ENCODE results near the gene KIF26A. TPM values are rescaled to one million over a fixed set of nuclear protein-coding genes. Genes with fewer than 3 reads are reported as not detected.

The KIF26A gene
- 18.4 to 20.0 TPM (median 19.4 TPM) in 3 replicates for total RNA-seq

DNA sequence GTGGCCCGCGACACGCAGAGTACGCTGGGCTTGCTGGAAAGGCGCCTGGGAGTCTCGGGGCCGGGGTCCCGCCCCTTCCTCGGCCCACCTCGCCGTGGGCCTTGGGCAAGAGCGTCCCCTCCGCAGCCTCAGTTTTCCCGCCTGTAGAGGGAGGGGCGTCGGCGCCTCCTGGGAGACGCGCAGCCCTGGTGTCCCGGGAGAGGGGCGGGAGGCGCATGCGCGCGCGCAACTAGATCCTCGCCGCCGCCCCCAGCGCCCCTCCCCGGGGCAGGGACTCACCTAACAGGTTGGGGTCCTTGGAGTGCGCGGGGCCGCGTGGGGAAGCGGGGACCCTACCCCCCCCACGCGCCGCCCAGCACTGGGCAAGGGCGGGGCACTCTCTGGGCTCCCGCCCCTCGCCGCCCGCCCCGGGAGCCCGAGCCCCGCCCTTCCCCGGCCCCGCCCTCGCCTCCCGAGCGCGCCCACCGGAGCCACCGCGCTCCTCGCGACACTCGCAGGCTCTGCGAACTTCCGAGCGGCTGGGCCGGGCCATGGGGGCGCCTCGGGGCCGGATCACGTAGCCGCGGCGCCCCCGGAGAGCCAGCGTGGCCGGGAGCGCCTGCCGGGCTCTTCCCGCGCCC is at the start of gene KIF26A:
KIF26A (plus strand) TSS at position 490 of the 620 bp plus-strand sequence. CDS start 136 bp downstream, outside the sequence.
- Mint-ChIP-seq H3K4me3 (peak within 1 kb of the TSS; percentile 65), H3K4me1 (peaks cover 26% of the 10 kb centered on the region), H3K9me3 (no peaks in the 10 kb centered on the region), H3K27me3 (ENCODE audit: low read depth) (peaks cover 45% of the 10 kb centered on the region), H3K36me3 (no peaks in the 10 kb centered on the region), H3K27ac (no peak within 1 kb of the TSS)
- DNase-seq (ENCODE audit: low spot score in 2 of 2, unreplicated experiment in 2 of 2) = peak; percentile 60 to 77
- TF ChIP-seq, protein P1, sequence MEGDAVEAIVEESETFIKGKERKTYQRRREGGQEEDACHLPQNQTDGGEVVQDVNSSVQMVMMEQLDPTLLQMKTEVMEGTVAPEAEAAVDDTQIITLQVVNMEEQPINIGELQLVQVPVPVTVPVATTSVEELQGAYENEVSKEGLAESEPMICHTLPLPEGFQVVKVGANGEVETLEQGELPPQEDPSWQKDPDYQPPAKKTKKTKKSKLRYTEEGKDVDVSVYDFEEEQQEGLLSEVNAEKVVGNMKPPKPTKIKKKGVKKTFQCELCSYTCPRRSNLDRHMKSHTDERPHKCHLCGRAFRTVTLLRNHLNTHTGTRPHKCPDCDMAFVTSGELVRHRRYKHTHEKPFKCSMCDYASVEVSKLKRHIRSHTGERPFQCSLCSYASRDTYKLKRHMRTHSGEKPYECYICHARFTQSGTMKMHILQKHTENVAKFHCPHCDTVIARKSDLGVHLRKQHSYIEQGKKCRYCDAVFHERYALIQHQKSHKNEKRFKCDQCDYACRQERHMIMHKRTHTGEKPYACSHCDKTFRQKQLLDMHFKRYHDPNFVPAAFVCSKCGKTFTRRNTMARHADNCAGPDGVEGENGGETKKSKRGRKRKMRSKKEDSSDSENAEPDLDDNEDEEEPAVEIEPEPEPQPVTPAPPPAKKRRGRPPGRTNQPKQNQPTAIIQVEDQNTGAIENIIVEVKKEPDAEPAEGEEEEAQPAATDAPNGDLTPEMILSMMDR (IDR thresholded peaks at IDR 0.05; ENCODE audit: unreplicated experiment) = no peak

DNA sequence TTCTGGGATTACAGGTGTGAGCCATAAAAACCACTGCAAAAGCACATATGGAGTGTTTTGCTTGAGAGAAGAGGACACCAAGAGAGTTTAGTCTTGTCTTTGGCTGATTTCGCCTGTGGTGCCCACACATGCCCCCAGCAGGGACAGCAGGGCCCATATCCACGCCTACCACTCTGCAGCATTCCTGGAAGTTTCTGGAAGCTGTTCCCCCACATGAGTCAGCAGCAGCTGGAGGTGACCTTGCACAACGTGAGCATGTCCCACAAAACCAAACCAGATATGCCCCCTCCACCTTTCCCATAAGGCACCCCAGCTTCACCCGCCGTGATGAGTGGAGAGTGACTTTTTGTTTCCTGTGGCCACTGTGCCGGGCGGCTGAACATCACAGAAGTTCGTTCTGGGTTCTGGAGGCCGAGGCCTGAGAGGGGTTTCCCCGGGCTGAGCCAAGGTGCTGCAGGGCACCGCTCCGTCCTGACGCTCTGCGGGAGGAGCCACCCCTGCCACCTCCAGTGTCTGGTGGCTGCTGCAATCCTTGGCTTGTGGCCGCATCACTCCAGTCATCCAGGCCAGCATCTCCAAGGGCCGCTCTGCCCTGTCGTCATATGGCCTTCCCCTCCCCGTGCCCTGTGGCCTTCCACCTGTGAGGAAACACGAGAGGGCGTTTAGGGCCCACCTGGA is 48.2 kb upstream of the KIF26A start:
- Mint-ChIP-seq H3K27ac (no peak overlapping the region), H3K27me3 (ENCODE audit: low read depth) (peaks cover 11% of the 10 kb centered on the region), H3K36me3 (no peaks in the 10 kb centered on the region), H3K9me3 (no peaks in the 10 kb centered on the region), H3K4me1 (peaks cover 7% of the 10 kb centered on the region), H3K4me3 (no peak overlapping the region)
- no peak for DNase-seq (ENCODE audit: low spot score in 2 of 2, unreplicated experiment in 2 of 2)
- TF ChIP-seq, protein P1 (IDR thresholded peaks at IDR 0.05; ENCODE audit: unreplicated experiment) = no peak

DNA sequence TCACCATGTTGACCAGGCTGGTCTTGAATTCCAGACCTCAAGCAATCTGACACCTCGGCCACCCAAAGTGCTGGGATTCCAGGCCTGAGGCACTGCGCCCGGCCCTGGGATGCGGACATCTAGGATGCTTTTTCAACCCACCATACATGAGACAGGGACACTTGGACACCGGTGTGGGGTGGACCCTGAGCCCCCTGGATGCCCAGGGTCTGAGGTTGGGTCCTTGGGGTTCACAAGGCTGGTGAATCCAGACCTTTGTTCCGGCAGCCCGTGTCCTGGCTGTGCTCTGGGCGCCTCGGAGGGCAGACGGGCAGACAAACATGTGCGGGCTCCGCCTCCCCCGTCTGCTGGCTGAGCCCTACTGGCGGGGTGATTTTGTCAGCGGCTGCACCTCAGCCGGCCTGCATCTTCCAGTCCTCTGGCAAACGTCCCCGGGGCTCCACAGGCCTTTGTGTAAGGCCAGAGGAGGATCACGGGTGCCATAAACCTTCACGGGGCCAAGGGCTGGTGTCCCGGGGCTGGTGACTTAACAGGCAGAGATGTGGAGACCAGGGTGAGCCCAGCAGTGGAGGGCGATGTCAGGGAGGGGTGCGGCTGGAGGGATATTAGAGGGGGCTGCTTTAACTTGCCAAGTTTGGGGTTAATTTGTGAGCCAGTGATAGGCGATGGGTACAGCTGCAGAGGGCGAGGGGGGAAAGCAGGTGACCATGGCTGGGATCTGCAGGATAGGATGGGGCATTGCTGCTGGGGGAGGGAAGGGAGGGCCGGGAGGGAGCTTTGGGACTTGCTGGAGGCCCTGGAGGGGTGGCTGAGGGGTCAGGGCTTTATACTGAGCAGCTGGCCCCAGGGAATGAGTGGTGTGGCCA is 47.1 kb upstream of the KIF26A start:
- Mint-ChIP-seq H3K27ac (no peak overlapping the region), H3K27me3 (ENCODE audit: low read depth) (peaks cover 16% of the 10 kb centered on the region), H3K36me3 (no peaks in the 10 kb centered on the region), H3K4me3 (no peak overlapping the region), H3K9me3 (no peaks in the 10 kb centered on the region), H3K4me1 (peaks cover 7% of the 10 kb centered on the region)
- TF ChIP-seq, protein P1 (IDR thresholded peaks at IDR 0.05; ENCODE audit: unreplicated experiment) = no peak
- DNase-seq (ENCODE audit: low spot score in 2 of 2, unreplicated experiment in 2 of 2) = no peak

DNA sequence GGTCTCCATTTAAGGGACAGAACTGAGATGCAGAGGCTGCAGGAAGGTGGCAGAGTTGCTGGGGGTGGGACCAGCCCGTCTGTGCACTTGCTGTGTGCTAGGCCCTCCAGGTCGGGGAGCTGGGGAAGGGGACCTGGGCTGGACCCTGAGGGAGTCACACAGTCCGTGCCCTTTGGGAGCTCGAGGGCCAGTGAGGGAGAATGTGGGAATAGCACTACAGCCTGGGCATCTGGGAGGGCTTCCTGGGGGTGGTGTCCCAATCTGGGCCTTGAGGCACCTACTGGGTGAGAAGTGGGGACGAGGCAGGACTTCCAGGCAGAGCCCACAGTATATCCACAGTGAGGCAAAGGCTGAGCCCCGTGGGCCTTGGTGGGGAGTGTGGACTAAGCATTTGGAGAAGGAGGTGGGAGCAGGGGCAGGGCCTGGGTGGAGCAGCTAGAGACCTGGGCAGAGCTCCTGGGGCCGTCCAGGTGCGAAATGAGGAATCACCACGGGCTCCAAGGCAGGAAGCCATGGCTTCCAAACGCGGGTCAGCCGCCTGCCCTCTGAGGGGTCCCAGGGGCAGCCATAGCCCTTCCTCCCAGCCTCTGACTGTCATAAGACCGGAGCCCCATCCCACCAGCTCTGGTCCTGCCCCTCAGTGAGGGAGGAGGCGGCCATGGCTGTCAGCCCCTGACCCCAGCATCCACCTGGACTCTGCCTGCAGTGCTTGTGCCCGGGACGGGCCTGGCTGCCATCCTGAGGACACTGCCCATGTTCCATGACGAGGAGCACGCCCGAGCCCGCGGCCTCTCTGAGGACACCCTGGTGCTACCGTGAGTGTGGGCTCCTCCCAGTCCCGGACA is 46.2 kb upstream of the KIF26A start:
- Mint-ChIP-seq H3K4me3 (no peak overlapping the region), H3K9me3 (no peaks in the 10 kb centered on the region), H3K36me3 (no peaks in the 10 kb centered on the region), H3K27me3 (ENCODE audit: low read depth) (peaks cover 13% of the 10 kb centered on the region), H3K4me1 (peaks cover 6% of the 10 kb centered on the region), H3K27ac (no peak overlapping the region)
- DNase-seq (ENCODE audit: low spot score in 2 of 2, unreplicated experiment in 2 of 2) = no peak
- TF ChIP-seq, protein P1 (IDR thresholded peaks at IDR 0.05; ENCODE audit: unreplicated experiment) = no peak

DNA sequence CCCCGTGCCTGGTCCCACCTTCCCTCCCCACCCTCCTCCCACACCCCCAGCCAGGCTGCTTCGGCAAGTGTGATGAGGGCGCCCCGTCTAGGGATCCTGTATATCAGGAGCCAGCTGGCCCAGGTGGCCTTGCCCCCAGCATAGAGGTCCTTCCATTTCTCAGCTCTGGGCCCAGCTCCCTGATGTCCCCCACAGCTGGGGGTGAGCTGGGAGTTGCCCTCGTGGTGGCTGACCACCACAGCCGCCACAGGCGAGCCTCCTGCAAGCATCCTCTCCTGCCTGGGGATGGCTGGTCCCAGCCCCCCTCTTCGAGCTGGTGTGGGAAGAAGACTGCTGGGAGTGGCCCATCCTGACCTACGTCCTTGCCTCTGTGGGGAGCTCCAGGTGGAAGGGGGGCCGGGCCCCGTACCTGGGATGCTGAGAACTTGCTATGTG is 45.4 kb upstream of the KIF26A start:
- Mint-ChIP-seq H3K4me1 (peaks cover 6% of the 10 kb centered on the region), H3K27ac (no peak overlapping the region), H3K36me3 (no peaks in the 10 kb centered on the region), H3K9me3 (no peaks in the 10 kb centered on the region), H3K4me3 (no peak overlapping the region), H3K27me3 (ENCODE audit: low read depth) (peaks cover 14% of the 10 kb centered on the region)
- DNase-seq (ENCODE audit: low spot score in 2 of 2, unreplicated experiment in 2 of 2) = no peak
- TF ChIP-seq, protein P1 (IDR thresholded peaks at IDR 0.05; ENCODE audit: unreplicated experiment) = no peak
